HG03469 (cell line): ENCODE measurements around the gene RIOX2.

ENCODE experiments used
- ATAC-seq: cut with Tn5 transposase; IDR thresholded peaks from one replicate; pipeline ENCODE4 v1.9.1; 2021; ENCODE audit warnings: mild to moderate bottlenecking, moderate library complexity, moderate number of reproducible peaks; ENCODE audit not compliant: unreplicated experiment

Gene RIOX2

GRCh38 chr3:97990624-97991292 is 18.5 kb upstream of the RIOX2 start:
- no peak for ATAC-seq

- ATAC-seq: no peak
Observed at GRCh38 chr3:97988784-97989568, 16.7 kb upstream of the RIOX2 start.

GRCh38 chr3:97987306-97987705 is 15.1 kb upstream of the RIOX2 start:
- no peak for ATAC-seq

GRCh38 chr3:97983933-97984491 is 11.8 kb upstream of the RIOX2 start:
- no peak for ATAC-seq

- ATAC-seq: no peak
Observed at GRCh38 chr3:97981886-97982285, 9.7 kb upstream of the RIOX2 start.

GRCh38 chr3:97979610-97980009 is 7.4 kb upstream of the RIOX2 start:
- no peak for ATAC-seq

GRCh38 chr3:97975466-97975865 is 3.2 kb upstream of the RIOX2 start:
- no peak for ATAC-seq

- ATAC-seq: no peak
Observed at GRCh38 chr3:97974996-97975395, 2.8 kb upstream of the RIOX2 start.

GRCh38 chr3:97972976-97973375 is 745 bp upstream of the RIOX2 start:
- no peak for ATAC-seq

- no peak for ATAC-seq
Observed at GRCh38 chr3:97970956-97971620, 1.1 kb downstream of the RIOX2 start.

- no peak for ATAC-seq
Observed at GRCh38 chr3:97970156-97970555, 2.1 kb downstream of the RIOX2 start.

GRCh38 chr3:97969541-97969940 is 2.7 kb downstream of the RIOX2 start:
- no peak for ATAC-seq

- ATAC-seq: no peak
Observed at GRCh38 chr3:97968376-97968775, 3.9 kb downstream of the RIOX2 start.

GRCh38 chr3:97967966-97968365 is 4.3 kb downstream of the RIOX2 start:
- ATAC-seq: no peak

- no peak for ATAC-seq
Observed at GRCh38 chr3:97960993-97961766, 11.1 kb downstream of the RIOX2 start.

GRCh38 chr3:97960551-97960950 is 11.7 kb downstream of the RIOX2 start:
- ATAC-seq: no peak

- ATAC-seq: no peak
Observed at GRCh38 chr3:97959872-97960271, 12.4 kb downstream of the RIOX2 start.

- ATAC-seq: no peak
Observed at GRCh38 chr3:97958796-97959195, 13.4 kb downstream of the RIOX2 start.

GRCh38 chr3:97958396-97958795 is 13.8 kb downstream of the RIOX2 start:
- ATAC-seq: no peak

- no peak for ATAC-seq
Observed at GRCh38 chr3:97957617-97958311, 14.5 kb downstream of the RIOX2 start.
